ENCODE results near the gene EED. TPM values are rescaled to one million over a fixed set of nuclear protein-coding genes. Genes with fewer than 3 reads are reported as not detected.

Gene EED
- polyA plus RNA-seq, 1 experiment: 17.5 TPM

GRCh38 chr11:86247608-86248007 lies 3.1 kb downstream of the EED start:
- CTCF ChIA-PET: interaction anchor here (0.6 to 1.7 kb wide), 2 partner anchors 44 to 206 kb away, joined by 6 to 8 read pairs; no protein-coding TSS in a partner anchor
- no peaks in the 10 kb centered on the region for H3K9me3 ChIP-seq (ENCODE audit: control insufficient read depth, insufficient read depth, low read length)
- no peak for DNase-seq (ENCODE audit: low read depth, low spot score)

GRCh38 chr11:86248609-86249008 lies 4.1 kb downstream of the EED start:
- CTCF ChIA-PET: no interaction called here
- TF ChIP-seq, protein P1, sequence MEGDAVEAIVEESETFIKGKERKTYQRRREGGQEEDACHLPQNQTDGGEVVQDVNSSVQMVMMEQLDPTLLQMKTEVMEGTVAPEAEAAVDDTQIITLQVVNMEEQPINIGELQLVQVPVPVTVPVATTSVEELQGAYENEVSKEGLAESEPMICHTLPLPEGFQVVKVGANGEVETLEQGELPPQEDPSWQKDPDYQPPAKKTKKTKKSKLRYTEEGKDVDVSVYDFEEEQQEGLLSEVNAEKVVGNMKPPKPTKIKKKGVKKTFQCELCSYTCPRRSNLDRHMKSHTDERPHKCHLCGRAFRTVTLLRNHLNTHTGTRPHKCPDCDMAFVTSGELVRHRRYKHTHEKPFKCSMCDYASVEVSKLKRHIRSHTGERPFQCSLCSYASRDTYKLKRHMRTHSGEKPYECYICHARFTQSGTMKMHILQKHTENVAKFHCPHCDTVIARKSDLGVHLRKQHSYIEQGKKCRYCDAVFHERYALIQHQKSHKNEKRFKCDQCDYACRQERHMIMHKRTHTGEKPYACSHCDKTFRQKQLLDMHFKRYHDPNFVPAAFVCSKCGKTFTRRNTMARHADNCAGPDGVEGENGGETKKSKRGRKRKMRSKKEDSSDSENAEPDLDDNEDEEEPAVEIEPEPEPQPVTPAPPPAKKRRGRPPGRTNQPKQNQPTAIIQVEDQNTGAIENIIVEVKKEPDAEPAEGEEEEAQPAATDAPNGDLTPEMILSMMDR (IDR thresholded peaks at IDR 0.05; ENCODE audit: low read depth, low read length): no peak

More at GRCh38 chr11:86247608-86248007, 3.1 kb downstream of the EED start:
- no peaks in the 10 kb centered on the region for H3K27me3 ChIP-seq (ENCODE audit: control insufficient read depth, insufficient read depth, low read length)
- H3K27ac ChIP-seq (ENCODE audit: low read depth, low read length): no peak overlapping the region
- no peak overlapping the region for H3K4me3 ChIP-seq (ENCODE audit: low read depth, low read length)
- TF ChIP-seq, protein P1 (IDR thresholded peaks at IDR 0.05; ENCODE audit: low read depth, low read length): no peak
- POLR2A ChIA-PET: no interaction called here

DNA sequence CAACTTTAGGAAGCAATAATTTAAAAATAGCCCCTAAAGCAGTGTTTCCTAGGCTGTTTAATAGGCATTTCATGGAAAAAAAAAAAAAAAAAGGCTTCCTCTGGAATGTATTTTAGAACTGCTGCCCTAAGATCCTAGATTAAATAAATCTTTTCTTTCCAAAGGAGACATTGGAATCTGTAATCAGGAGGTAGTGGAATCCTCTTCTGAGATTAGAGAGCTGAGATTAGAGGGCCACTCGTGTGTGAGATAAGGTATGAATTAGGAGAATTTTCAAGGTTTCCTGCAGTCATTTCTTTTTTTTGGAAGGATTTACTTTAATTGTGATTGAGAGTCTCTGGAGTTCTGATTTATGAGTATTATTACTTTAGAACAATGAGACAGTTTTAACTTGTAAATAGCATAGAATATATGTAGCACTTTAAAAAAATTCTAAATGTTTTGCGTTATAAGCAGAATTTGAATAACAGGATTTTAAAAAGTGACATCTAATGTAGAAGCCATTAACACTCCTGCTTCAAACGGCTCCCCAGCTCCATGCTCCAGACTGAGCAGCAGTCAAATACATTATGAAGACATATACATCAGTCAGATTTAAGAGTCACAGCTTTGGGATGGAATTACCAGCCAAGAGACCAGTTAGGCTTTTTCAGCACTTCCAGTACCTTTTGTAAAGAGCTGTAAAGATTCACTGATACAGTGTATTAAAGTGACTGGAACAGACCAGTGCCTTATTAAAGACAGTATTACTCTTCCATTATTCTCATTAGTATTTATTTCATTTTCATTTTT lies 5.0 kb downstream of the EED start:
- CTCF ChIA-PET: interaction anchor here (0.7 to 1.1 kb wide), 2 partner anchors 34 to 308 kb away, joined by 5 read pairs; no protein-coding TSS in a partner anchor
- no peak overlapping the region for H3K27ac ChIP-seq (ENCODE audit: low read depth, low read length)

More at GRCh38 chr11:86248609-86249008, 4.1 kb downstream of the EED start:
- Histone ChIP-seq H3K4me3 (ENCODE audit: low read depth, low read length) (no peak overlapping the region), H3K27me3 (ENCODE audit: control insufficient read depth, insufficient read depth, low read length) (no peaks in the 10 kb centered on the region), H3K27ac (ENCODE audit: low read depth, low read length) (no peak overlapping the region), H3K9me3 (ENCODE audit: control insufficient read depth, insufficient read depth, low read length) (no peaks in the 10 kb centered on the region)
- no peak for DNase-seq (ENCODE audit: low read depth, low spot score)
- POLR2A ChIA-PET: no interaction called here

GRCh38 chr11:86251345-86251744 lies 6.8 kb downstream of the EED start:
- Histone ChIP-seq H3K9me3 (ENCODE audit: control insufficient read depth, insufficient read depth, low read length) (no peaks in the 10 kb centered on the region), H3K27ac (ENCODE audit: low read depth, low read length) (no peak overlapping the region), H3K4me3 (ENCODE audit: low read depth, low read length) (no peak overlapping the region), H3K27me3 (ENCODE audit: control insufficient read depth, insufficient read depth, low read length) (no peaks in the 10 kb centered on the region)
- DNase-seq (ENCODE audit: low read depth, low spot score): no peak
- CTCF ChIA-PET: interaction anchor here (1.2 to 1.5 kb wide), 3 partner anchors 33 to 210 kb away, joined by 3 to 5 read pairs (median 3); no protein-coding TSS in a partner anchor
- POLR2A ChIA-PET: no interaction called here
- TF ChIP-seq, protein P1 (IDR thresholded peaks at IDR 0.05; ENCODE audit: low read depth, low read length): no peak

More for the DNA sequence above, 5.0 kb downstream of the EED start:
- POLR2A ChIA-PET: no interaction called here
- no peak for DNase-seq (ENCODE audit: low read depth, low spot score)
- Histone ChIP-seq H3K4me3 (ENCODE audit: low read depth, low read length) (no peak overlapping the region), H3K9me3 (ENCODE audit: control insufficient read depth, insufficient read depth, low read length) (no peaks in the 10 kb centered on the region), H3K27me3 (ENCODE audit: control insufficient read depth, insufficient read depth, low read length) (no peaks in the 10 kb centered on the region)
- TF ChIP-seq, protein P1 (IDR thresholded peaks at IDR 0.05; ENCODE audit: low read depth, low read length): no peak

- TF ChIP-seq, protein P1 (IDR thresholded peaks at IDR 0.05; ENCODE audit: low read depth, low read length): no peak
- no peak for DNase-seq (ENCODE audit: low read depth, low spot score)
- no peak overlapping the region for H3K4me3 ChIP-seq (ENCODE audit: low read depth, low read length)
- H3K27me3 ChIP-seq (ENCODE audit: control insufficient read depth, insufficient read depth, low read length): no peaks in the 10 kb centered on the region
- no peaks in the 10 kb centered on the region for H3K9me3 ChIP-seq (ENCODE audit: control insufficient read depth, insufficient read depth, low read length)
- ChIA-PET POLR2A (no interaction called here), CTCF (no interaction called here)
- no peak overlapping the region for H3K27ac ChIP-seq (ENCODE audit: low read depth, low read length)
These were observed 11.3 kb downstream of the EED start for GRCh38 chr11:86255896-86256295.
